AG08396 (cell line): ENCODE data around the gene KRTAP19-8.

Experiments used
- DNase-seq: peaks from one replicate; pipeline ENCODE4 v3.0.0; 2012; ENCODE audit warnings: low spot score, mixed read lengths

KRTAP19-8 gene

DNA sequence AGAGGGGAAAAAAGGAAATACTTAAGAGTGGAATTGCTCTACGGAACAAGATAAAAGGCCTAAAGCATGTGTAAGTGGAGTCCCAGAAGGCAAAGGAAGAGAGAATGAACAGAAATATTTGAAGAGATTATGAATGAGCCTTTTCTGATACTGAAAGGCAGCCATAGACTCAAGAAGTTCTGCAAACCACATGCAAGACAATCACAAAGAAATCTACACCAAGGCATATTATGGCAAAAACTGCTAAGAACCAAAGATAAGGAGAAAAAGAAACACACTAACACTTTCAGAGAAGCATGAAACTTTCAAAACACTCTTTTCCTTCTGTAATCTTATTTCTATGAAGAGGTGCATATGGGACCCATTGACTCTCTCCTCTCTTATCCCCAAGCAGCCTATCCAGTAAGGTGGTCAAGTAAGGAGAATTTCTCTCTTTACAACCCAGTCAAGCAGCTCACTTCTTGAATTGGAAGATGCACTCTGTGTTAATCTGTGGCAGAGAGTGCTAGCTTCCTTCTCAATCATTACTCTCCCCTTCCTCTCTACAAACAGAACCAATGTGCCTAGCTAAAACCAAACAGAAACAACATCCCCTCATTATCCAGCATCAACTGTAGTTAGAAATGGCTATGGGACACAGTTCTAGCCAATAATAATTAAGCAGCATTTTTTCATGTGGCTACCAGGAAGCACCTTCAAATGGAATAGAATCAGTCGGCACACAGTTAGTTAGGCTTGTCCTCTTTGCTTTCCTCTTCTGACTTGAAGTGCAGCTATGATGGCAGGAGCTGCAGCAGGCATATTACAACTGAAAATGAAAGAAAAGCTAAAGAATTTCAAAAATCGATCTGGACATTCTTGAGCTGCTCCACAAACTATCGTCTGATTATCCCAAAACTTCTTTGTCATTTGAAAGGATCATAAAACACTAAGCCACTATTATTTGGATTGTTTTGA is 25.9 kb downstream of the KRTAP19-8 start:
- no peak for DNase-seq

- DNase-seq = no peak
These were observed 26.9 kb downstream of the KRTAP19-8 start for GRCh38 chr21:31011412-31011811.

DNA sequence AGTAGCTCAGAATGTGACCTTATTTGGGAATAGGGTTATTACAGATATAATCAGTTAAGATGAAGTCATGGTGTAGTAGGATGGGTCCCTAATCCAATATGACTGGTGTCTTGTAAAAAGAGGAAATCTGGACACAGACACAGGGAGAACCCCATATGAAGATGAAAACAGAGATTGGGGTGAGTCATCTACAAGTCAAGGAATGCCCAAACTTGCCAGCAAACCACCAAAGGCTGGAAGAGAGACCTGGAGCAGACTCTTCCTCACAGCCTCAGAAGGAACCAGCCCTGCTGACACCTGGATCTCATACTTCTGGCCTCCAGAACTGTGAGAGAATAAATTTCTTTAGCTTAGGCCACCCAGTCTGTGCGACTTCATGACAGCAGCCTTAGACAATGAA is 29.9 kb downstream of the KRTAP19-8 start:
- no peak for DNase-seq

DNA sequence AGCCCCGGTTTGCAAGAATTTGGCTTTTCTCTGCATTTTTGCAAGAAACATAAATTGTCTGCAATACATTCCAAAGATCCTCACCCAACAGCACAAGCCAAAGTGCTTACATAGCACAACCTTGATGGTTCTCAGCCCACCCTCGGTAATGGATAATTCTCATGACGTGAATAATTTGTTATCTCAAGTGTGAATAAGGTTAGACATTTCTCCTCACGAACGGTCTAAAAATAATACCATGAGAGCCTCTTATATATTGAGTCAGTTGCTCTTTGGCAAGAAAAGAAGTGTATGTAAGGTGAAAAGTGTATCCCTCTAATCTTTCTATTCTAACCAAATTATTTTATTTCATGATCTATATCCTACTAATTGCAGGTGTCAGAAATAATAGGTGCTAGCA is 33.3 kb downstream of the KRTAP19-8 start:
- DNase-seq = no peak

DNA sequence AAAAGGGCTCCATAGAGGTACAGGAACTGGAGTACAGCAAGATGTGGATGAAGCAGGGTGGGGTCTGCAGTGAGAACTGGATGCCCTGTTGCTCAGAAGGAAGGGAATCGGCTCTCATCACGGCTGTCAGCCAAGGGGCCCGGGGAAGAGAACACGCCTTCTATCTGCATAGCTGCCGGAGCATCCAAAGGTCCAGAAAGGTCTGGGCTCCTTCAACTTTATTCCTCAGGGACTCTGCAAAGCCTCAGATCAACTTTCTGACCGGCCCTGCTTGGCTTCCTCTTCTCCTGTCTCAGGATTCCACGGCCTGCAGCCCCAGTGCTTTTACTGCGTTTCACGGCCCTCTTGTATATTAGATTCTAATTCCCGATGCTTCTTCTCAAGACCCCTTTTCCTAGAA is 34.8 kb downstream of the KRTAP19-8 start:
- no peak for DNase-seq

- no peak for DNase-seq
These were observed 40.7 kb downstream of the KRTAP19-8 start for GRCh38 chr21:30997541-30997940.

- no peak for DNase-seq
These were observed 41.5 kb downstream of the KRTAP19-8 start for GRCh38 chr21:30996728-30997127.

DNA sequence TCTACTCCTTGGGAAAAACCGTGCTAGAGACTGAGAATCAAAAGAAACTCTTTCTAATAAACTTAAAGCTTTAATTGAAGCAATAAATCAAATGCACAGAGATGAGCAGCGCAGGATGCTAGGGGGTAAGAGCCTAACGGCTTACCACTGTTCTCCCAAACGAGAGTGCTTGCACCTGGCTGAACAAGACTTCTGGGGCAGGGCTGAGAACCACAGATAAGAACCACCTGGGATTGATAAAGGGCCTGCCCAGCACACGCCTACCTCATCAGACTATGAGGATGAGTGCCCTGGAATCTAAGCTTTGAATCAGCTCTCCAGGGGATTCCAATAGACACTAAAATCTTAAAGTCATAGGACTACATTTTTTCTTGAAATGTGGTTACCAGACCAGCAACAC is 43.3 kb downstream of the KRTAP19-8 start:
- no peak for DNase-seq

- no peak for DNase-seq
These were observed 47.6 kb downstream of the KRTAP19-8 start for GRCh38 chr21:30990514-30991262.

DNA sequence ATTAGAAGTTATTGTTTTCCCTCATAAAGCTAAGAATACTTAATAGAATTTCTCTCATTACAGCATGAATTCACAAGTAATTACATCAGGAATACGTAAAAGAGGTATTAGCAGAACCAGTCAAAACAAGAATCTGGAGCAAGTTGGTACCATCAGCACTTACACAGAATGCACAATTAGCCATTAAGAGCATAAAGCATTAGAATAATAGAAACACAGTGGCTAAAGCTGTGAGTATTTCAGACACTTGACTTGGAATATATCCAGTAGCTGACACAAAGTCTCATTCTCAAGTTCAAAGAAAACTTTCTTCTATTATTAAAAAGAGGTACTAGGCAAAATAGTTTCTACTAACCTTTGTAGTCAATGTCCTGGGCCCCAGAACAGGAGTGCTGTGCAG is 49.6 kb downstream of the KRTAP19-8 start:
- no peak for DNase-seq
